Upper lobe of left lung (tissue), 4 donors: ENCODE results near the gene PABPN1L.

Experiments used
- CTCF ChIP-seq, 6 experiments: fragments of 450-650 bp in 4 of 6; fragments of 200-600 bp in 2 of 6; sonication (generic) in 2 of 6; IDR thresholded peaks; one replicate each; pipeline ENCODE4 v1.5.1; 2016 to 2019; ENCODE audit warnings: antibody characterized with exemption in 6 of 6
- POLR2A ChIP-seq, 4 donors: fragments of 450-650 bp; IDR thresholded peaks; one replicate each; pipeline ENCODE4 v1.5.1; 2016 to 2017; ENCODE audit warnings: antibody characterized with exemption in 4 of 4, mild to moderate bottlenecking in 2 of 4

GRCh38 chr16:88815227-88815626, 51.2 kb downstream of the PABPN1L start:
- TF ChIP-seq CTCF (IDR thresholded peaks at IDR 0.05): no peak
- TF ChIP-seq POLR2A (IDR thresholded peaks at IDR 0.05): no peak
